Parathyroid adenoma (tissue), 2 donors: ENCODE measurements around the gene TBC1D5.

Experiments
- H2AFZ ChIP-seq: fragments of 300-600 bp; sonication (generic); one replicate; pipeline ENCODE4 v1.7.0; 2017; ENCODE audit warnings: antibody characterized with exemption, mild to moderate bottlenecking
- H3K27ac ChIP-seq: fragments of 300-600 bp; sonication (generic); one replicate; pipeline ENCODE4 v1.7.0; 2017
- H3K27me3 ChIP-seq: fragments of 300-600 bp; sonication (generic); one replicate; pipeline ENCODE4 v1.7.0; 2017; ENCODE audit warnings: low read length; ENCODE audit not compliant: control insufficient read depth, insufficient read depth
- H3K36me3 ChIP-seq: fragments of 300-600 bp; sonication (generic); one replicate; pipeline ENCODE4 v1.7.0; 2017; ENCODE audit warnings: low read length; ENCODE audit not compliant: control insufficient read depth, insufficient read depth
- H3K4me1 ChIP-seq: fragments of 300-600 bp; sonication (generic); one replicate; pipeline ENCODE4 v1.7.0; 2017; ENCODE audit warnings: control low read depth
- H3K4me2 ChIP-seq: fragments of 300-600 bp; sonication (generic); one replicate; pipeline ENCODE4 v1.7.0; 2017; ENCODE audit warnings: low read length
- H3K4me3 ChIP-seq: fragments of 300-600 bp; sonication (generic); one replicate; pipeline ENCODE4 v1.7.0; 2017; ENCODE audit warnings: low read depth, low read length
- H3K79me2 ChIP-seq: fragments of 300-600 bp; sonication (generic); one replicate; pipeline ENCODE4 v1.7.0; 2017; ENCODE audit warnings: control low read depth
- H3K9ac ChIP-seq: fragments of 300-600 bp; sonication (generic); one replicate; pipeline ENCODE4 v1.7.0; 2017; ENCODE audit warnings: mild to moderate bottlenecking
- H3K9me3 ChIP-seq: fragments of 300-600 bp; sonication (generic); one replicate; pipeline ENCODE4 v1.7.0; 2017; ENCODE audit warnings: low read length; ENCODE audit not compliant: control insufficient read depth
- CTCF ChIP-seq: fragments of 300-600 bp; sonication (generic); IDR thresholded peaks from one replicate; pipeline ENCODE4 v1.7.0; 2017; ENCODE audit warnings: antibody characterized with exemption, mild to moderate bottlenecking
- donor health status: primary hyperparathyroidism.

Gene TBC1D5

GRCh38 chr3:17125738-17126442 is 616.5 kb downstream of the TBC1D5 start:
- Histone ChIP-seq H3K9me3 (no peaks in the 10 kb centered on the region), H3K4me3 (no peak overlapping the region), H3K27ac (no peak overlapping the region), H3K4me1 (no peaks in the 10 kb centered on the region), H3K9ac (no peak overlapping the region), H3K27me3 (no peaks in the 10 kb centered on the region), H2AFZ (no peak overlapping the region), H3K4me2 (no peak overlapping the region), H3K79me2 (no peaks in the 10 kb centered on the region), H3K36me3 (no peaks in the 10 kb centered on the region)
- TF ChIP-seq CTCF: no peak

DNA sequence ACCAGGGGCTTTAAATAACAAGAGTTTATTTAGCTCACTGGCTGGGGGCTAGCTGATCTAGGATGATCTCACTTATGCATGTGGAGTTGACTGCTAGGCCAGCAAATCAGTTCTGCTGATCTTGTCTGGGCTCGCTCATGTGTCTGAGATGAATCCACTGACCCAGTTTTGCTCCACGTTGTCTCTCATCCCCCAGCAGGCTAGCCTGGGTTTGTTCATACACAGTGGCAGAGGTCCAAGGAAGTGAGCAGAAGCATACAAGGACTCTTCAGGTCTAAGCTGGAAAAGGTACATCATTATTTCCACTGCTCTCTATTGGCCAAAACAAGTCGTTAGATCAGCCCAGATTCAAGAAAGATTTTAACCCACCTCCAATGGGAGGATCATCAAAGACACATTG is 619.7 kb downstream of the TBC1D5 start:
- no peak overlapping the region for H2AFZ ChIP-seq
- H3K4me1 ChIP-seq: no peaks in the 10 kb centered on the region
- H3K79me2 ChIP-seq: no peaks in the 10 kb centered on the region
- no peak overlapping the region for H3K4me2 ChIP-seq
- H3K27me3 ChIP-seq: no peaks in the 10 kb centered on the region
- H3K27ac ChIP-seq: no peak overlapping the region
- H3K4me3 ChIP-seq: no peak overlapping the region
- H3K9me3 ChIP-seq: no peaks in the 10 kb centered on the region
- no peak for TF ChIP-seq CTCF
- H3K9ac ChIP-seq: no peak overlapping the region
- no peaks in the 10 kb centered on the region for H3K36me3 ChIP-seq

DNA sequence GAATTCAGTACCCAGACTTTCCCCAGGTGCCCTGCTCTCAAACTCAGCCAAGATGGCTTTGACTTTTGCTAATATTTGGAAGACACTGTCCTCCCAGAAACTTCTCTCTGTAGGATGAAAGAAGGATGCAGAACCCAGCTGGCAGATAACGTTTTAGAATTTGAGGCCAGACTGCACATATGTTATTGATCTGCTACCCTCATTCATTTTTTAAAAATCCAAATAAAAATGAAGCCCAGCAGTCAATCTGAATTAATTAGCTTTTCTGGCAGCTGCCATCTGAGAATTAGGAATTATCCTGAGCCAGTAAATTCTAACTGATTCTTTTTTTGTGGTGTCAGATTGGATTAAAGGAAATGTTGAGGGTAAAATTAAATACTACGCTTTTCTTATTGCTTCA is 621.1 kb downstream of the TBC1D5 start:
- Histone ChIP-seq H3K27me3 (no peaks in the 10 kb centered on the region), H3K36me3 (no peaks in the 10 kb centered on the region), H3K9me3 (no peaks in the 10 kb centered on the region), H3K79me2 (no peaks in the 10 kb centered on the region), H3K4me2 (no peak overlapping the region), H3K4me1 (no peaks in the 10 kb centered on the region), H2AFZ (no peak overlapping the region), H3K27ac (no peak overlapping the region), H3K9ac (no peak overlapping the region), H3K4me3 (no peak overlapping the region)
- no peak for TF ChIP-seq CTCF

- Histone ChIP-seq H3K4me1 (no peaks in the 10 kb centered on the region), H3K9me3 (no peaks in the 10 kb centered on the region), H3K4me3 (no peak overlapping the region), H3K27ac (no peak overlapping the region), H3K9ac (no peak overlapping the region), H2AFZ (no peak overlapping the region), H3K27me3 (no peaks in the 10 kb centered on the region), H3K36me3 (no peaks in the 10 kb centered on the region), H3K79me2 (no peaks in the 10 kb centered on the region), H3K4me2 (no peak overlapping the region)
- no peak for TF ChIP-seq CTCF
Observed at GRCh38 chr3:17120115-17120514, 622.3 kb downstream of the TBC1D5 start.
